ENCODE results near the gene REEP6. TPM values are rescaled to one million over a fixed set of nuclear protein-coding genes. Genes with fewer than 3 reads are reported as not detected.

REEP6 gene
- total RNA-seq, 4 donors from 2014 or later: 1.1 to 2.3 (median 1.5) TPM

DNA sequence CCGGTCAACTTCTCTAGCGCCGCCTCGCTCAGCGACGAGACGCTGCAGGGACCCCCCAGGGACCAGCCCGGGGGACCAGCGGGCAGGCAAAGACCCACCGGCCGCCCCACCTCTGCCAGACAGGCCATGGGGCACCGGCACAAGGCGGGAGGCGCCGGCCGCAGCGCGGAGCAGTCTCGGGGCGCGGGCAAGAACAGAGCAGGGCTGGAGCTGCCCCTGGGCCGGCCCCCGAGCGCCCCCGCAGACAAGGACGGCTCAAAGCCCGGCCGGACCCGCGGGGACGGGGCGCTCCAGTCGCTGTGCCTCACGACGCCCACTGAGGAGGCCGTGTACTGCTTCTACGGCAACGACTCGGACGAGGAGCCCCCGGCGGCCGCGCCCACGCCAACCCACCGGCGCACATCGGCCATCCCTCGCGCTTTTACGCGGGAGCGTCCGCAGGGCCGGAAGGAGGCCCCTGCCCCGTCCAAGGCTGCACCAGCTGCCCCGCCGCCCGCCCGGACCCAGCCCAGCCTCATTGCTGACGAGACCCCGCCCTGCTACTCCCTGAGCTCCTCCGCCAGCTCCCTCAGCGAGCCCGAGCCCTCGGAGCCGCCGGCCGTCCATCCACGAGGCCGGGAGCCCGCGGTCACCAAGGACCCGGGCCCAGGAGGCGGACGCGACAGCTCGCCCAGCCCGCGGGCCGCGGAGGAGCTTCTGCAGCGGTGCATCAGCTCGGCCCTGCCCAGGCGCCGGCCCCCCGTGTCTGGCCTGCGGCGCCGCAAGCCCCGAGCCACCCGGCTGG lies 23.3 kb upstream of the REEP6 start:
- ATAC-seq: no peak
- H3K9me3 ChIP-seq: no peaks in the 10 kb centered on the region
- H3K27me3 ChIP-seq: peaks cover 69 to 76% (median 69%) of the 10 kb centered on the region in 3 donors
- intact Hi-C loops (cut with DNase I; ENCODE audit: low total_unique reads): no loop called here
- H3K4me3 ChIP-seq: peak overlapping the region in 1 of 4 donors; percentile 28
- in situ Hi-C loops (cut with MboI; ENCODE audit: low sequenced_read_pairs in 4 of 4): no loop called here
- no peak overlapping the region for H3K27ac ChIP-seq
- no peaks in the 10 kb centered on the region for H3K36me3 ChIP-seq
- H3K4me1 ChIP-seq: peaks cover 11 to 41% of the 10 kb centered on the region in 2 donors
- DNase-seq: no peak
- TF ChIP-seq POLR2A (IDR thresholded peaks at IDR 0.05) (no peak), CTCF (IDR thresholded peaks at IDR 0.05 in 4 of 5, conservative IDR thresholded peaks at IDR 0.05 in 1 of 5) (no peak)

DNA sequence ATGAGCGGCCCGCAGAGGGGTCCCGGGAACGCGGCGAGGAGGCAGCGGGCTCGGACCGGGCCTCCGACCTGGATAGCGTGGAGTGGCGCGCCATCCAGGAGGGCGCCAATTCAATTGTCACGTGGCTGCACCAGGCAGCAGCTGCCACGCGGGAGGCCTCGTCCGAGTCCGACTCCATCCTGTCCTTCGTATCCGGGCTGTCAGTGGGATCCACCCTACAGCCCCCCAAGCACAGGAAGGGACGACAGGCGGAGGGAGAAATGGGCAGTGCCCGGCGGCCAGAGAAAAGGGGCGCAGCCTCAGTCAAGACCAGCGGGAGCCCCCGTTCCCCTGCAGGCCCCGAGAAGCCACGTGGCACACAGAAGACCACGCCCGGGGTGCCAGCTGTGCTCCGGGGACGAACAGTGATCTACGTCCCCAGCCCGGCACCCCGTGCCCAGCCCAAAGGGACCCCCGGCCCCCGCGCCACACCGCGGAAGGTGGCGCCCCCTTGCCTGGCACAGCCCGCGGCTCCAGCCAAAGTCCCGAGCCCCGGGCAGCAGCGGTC lies 22.6 kb upstream of the REEP6 start:
- H3K4me3 ChIP-seq: peak overlapping the region in 3 of 4 donors; percentile 5 to 28 (median 24)
- DNase-seq (no peak), ATAC-seq (no peak)
- intact Hi-C loops (cut with DNase I; ENCODE audit: low total_unique reads): no loop called here
- in situ Hi-C loops (cut with MboI; ENCODE audit: low sequenced_read_pairs in 4 of 4): no loop called here
- H3K27ac ChIP-seq: no peak overlapping the region
- peaks cover 11 to 44% of the 10 kb centered on the region in 2 donors for H3K4me1 ChIP-seq
- peaks cover 75 to 76% (median 75%) of the 10 kb centered on the region in 3 donors for H3K27me3 ChIP-seq
- H3K36me3 ChIP-seq: no peaks in the 10 kb centered on the region
- H3K9me3 ChIP-seq: no peaks in the 10 kb centered on the region
- TF ChIP-seq POLR2A (IDR thresholded peaks at IDR 0.05) (no peak), CTCF (IDR thresholded peaks at IDR 0.05 in 4 of 5, conservative IDR thresholded peaks at IDR 0.05 in 1 of 5) (no peak)

GRCh38 chr19:1468821-1469254 lies 22.1 kb upstream of the REEP6 start:
- ATAC-seq (no peak), DNase-seq (no peak)
- intact Hi-C loops (cut with DNase I; ENCODE audit: low total_unique reads): no loop called here
- in situ Hi-C loops (cut with MboI; ENCODE audit: low sequenced_read_pairs in 4 of 4): no loop called here
- no peaks in the 10 kb centered on the region for H3K36me3 ChIP-seq
- H3K9me3 ChIP-seq: no peaks in the 10 kb centered on the region
- H3K4me3 ChIP-seq: peak overlapping the region in 3 of 4 donors; percentile 5 to 28 (median 24)
- TF ChIP-seq CTCF (IDR thresholded peaks at IDR 0.05 in 4 of 5, conservative IDR thresholded peaks at IDR 0.05 in 1 of 5) (no peak), POLR2A (IDR thresholded peaks at IDR 0.05) (no peak)
- H3K4me1 ChIP-seq: peaks cover 11 to 44% of the 10 kb centered on the region in 2 donors
- H3K27ac ChIP-seq: no peak overlapping the region
- peaks cover 79 to 80% (median 80%) of the 10 kb centered on the region in 3 donors for H3K27me3 ChIP-seq

DNA sequence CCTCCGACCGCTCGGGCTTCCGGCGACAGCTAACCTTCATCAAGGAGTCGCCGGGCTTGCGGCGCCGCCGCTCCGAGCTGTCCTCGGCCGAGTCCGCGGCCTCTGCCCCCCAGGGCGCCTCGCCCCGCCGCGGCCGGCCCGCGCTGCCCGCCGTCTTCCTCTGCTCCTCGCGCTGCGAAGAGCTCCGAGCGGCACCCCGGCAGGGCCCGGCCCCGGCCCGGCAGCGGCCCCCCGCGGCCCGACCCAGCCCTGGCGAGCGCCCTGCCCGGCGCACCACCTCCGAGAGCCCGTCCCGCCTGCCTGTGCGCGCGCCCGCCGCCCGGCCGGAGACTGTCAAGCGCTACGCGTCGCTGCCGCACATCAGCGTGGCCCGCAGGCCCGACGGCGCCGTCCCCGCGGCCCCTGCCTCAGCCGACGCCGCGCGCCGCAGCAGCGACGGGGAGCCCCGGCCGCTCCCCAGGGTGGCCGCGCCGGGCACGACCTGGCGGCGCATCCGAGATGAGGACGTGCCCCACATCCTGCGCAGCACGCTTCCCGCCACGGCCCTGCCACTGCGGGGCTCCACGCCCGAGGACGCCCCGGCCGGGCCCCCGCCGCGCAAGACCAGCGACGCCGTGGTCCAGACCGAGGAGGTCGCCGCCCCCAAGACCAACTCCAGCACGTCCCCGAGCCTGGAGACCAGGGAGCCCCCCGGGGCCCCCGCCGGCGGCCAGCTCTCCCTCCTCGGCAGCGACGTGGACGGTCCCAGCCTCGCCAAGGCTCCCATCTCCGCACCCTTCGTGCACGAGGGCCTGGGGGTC lies 21.5 kb upstream of the REEP6 start:
- in situ Hi-C loops (cut with MboI; ENCODE audit: low sequenced_read_pairs in 4 of 4): no loop called here
- Histone ChIP-seq H3K27me3 (peaks cover 77 to 78% (median 78%) of the 10 kb centered on the region in 3 donors), H3K4me1 (peaks cover 11 to 49% of the 10 kb centered on the region in 2 donors), H3K36me3 (no peaks in the 10 kb centered on the region), H3K27ac (no peak overlapping the region), H3K4me3 (peak overlapping the region; percentile 26 to 52 (median 42)), H3K9me3 (no peaks in the 10 kb centered on the region)
- DNase-seq (no peak), ATAC-seq (no peak)
- intact Hi-C loops (cut with DNase I; ENCODE audit: low total_unique reads): no loop called here
- TF ChIP-seq POLR2A (IDR thresholded peaks at IDR 0.05) (no peak), CTCF (IDR thresholded peaks at IDR 0.05 in 4 of 5, conservative IDR thresholded peaks at IDR 0.05 in 1 of 5) (no peak)
